ENCODE data around the gene VSIG4. TPM values are rescaled to one million over a fixed set of nuclear protein-coding genes. Genes with fewer than 3 reads are reported as not detected.

Gene VSIG4
- total and polyA plus RNA-seq, 2 of the 8 experiments (the other 6 are each of a cell fraction or from before 2014, with no cell fraction given) = not detected

DNA sequence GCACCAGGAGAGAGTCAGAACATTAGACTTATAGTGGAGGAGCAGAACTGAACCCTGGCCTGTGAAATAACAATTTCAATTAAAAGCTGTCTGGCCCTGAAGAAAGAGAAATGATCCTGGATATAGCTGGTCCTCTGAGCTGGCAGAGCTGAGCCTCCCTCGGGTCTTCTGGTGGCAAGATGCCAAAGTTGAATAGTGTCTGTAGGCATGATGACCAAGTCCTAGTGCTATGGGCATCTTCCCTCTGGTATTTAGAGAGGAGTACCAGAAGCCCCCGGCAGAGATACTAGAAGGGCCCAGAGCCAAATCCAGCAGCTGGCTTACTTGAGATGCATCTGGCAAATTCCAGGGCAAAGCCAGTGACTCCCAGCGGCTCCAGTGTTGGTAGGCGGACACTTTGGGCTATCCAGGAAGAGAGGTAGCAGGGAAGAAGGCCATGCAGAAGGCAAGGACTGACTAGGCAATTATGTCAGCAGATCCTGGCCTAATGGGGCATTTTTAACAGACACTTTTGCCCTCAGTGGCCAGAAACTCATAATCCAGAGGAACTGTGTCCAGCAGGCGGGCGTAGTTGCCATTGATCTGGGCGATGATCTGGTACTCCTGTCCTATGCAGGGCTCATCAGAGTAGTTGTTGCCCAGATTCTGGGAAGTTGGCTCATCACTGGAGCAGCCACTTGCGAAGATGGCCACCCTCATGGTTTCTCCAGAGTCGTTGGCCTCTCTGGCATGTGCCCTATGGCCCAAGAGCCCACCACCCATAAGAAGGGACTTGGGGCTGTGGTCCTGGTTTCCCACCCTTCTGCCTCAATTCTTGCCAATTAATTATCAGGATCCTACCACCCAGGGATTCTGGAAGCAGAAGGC is 17.9 kb downstream of the VSIG4 start (continued):
- no peak for TF ChIP-seq NRF1 (IDR thresholded peaks at IDR 0.05; ENCODE audit: low read depth, low read length)
- no peak for TF ChIP-seq KDM4A (IDR thresholded peaks at IDR 0.05; ENCODE audit: low read depth, low read length, severe bottlenecking)
- TF ChIP-seq TAF1 (IDR thresholded peaks at IDR 0.05; ENCODE audit: low read depth, low read length) = no peak
- no peak for TF ChIP-seq SP4 (IDR thresholded peaks at IDR 0.05; ENCODE audit: low read length)
- no peak for TF ChIP-seq NANOG (IDR thresholded peaks at IDR 0.05; ENCODE audit: insufficient read depth, low read depth, low read length, poor library complexity, severe bottlenecking)
- no peak for TF ChIP-seq CEBPB (IDR thresholded peaks at IDR 0.05; ENCODE audit: low read depth, low read length)
- TF ChIP-seq HDAC6 (IDR thresholded peaks at IDR 0.05; ENCODE audit: low read depth, low read length) = no peak
- TF ChIP-seq, protein P1, sequence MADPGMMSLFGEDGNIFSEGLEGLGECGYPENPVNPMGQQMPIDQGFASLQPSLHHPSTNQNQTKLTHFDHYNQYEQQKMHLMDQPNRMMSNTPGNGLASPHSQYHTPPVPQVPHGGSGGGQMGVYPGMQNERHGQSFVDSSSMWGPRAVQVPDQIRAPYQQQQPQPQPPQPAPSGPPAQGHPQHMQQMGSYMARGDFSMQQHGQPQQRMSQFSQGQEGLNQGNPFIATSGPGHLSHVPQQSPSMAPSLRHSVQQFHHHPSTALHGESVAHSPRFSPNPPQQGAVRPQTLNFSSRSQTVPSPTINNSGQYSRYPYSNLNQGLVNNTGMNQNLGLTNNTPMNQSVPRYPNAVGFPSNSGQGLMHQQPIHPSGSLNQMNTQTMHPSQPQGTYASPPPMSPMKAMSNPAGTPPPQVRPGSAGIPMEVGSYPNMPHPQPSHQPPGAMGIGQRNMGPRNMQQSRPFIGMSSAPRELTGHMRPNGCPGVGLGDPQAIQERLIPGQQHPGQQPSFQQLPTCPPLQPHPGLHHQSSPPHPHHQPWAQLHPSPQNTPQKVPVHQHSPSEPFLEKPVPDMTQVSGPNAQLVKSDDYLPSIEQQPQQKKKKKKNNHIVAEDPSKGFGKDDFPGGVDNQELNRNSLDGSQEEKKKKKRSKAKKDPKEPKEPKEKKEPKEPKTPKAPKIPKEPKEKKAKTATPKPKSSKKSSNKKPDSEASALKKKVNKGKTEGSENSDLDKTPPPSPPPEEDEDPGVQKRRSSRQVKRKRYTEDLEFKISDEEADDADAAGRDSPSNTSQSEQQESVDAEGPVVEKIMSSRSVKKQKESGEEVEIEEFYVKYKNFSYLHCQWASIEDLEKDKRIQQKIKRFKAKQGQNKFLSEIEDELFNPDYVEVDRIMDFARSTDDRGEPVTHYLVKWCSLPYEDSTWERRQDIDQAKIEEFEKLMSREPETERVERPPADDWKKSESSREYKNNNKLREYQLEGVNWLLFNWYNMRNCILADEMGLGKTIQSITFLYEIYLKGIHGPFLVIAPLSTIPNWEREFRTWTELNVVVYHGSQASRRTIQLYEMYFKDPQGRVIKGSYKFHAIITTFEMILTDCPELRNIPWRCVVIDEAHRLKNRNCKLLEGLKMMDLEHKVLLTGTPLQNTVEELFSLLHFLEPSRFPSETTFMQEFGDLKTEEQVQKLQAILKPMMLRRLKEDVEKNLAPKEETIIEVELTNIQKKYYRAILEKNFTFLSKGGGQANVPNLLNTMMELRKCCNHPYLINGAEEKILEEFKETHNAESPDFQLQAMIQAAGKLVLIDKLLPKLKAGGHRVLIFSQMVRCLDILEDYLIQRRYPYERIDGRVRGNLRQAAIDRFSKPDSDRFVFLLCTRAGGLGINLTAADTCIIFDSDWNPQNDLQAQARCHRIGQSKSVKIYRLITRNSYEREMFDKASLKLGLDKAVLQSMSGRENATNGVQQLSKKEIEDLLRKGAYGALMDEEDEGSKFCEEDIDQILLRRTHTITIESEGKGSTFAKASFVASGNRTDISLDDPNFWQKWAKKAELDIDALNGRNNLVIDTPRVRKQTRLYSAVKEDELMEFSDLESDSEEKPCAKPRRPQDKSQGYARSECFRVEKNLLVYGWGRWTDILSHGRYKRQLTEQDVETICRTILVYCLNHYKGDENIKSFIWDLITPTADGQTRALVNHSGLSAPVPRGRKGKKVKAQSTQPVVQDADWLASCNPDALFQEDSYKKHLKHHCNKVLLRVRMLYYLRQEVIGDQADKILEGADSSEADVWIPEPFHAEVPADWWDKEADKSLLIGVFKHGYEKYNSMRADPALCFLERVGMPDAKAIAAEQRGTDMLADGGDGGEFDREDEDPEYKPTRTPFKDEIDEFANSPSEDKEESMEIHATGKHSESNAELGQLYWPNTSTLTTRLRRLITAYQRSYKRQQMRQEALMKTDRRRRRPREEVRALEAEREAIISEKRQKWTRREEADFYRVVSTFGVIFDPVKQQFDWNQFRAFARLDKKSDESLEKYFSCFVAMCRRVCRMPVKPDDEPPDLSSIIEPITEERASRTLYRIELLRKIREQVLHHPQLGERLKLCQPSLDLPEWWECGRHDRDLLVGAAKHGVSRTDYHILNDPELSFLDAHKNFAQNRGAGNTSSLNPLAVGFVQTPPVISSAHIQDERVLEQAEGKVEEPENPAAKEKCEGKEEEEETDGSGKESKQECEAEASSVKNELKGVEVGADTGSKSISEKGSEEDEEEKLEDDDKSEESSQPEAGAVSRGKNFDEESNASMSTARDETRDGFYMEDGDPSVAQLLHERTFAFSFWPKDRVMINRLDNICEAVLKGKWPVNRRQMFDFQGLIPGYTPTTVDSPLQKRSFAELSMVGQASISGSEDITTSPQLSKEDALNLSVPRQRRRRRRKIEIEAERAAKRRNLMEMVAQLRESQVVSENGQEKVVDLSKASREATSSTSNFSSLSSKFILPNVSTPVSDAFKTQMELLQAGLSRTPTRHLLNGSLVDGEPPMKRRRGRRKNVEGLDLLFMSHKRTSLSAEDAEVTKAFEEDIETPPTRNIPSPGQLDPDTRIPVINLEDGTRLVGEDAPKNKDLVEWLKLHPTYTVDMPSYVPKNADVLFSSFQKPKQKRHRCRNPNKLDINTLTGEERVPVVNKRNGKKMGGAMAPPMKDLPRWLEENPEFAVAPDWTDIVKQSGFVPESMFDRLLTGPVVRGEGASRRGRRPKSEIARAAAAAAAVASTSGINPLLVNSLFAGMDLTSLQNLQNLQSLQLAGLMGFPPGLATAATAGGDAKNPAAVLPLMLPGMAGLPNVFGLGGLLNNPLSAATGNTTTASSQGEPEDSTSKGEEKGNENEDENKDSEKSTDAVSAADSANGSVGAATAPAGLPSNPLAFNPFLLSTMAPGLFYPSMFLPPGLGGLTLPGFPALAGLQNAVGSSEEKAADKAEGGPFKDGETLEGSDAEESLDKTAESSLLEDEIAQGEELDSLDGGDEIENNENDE (IDR thresholded peaks at IDR 0.05; ENCODE audit: insufficient replicate concordance, low read length) = no peak

Data from H1 (cell line).